SHP77 (cell line): ENCODE results near the gene TMEM242.
"Not testable (repeated sequence)": the region's sequence is repeated elsewhere in the genome, so short reads cannot be mapped to it uniquely, and the experiment has no call there.

Experiments used
- DNase-seq, 2 experiments: peaks; one replicate each; lab custom pipeline; 2025; lab: John Stamatoyannopoulos, UW

Gene TMEM242

GRCh38 chr6:157323966-157324300 is 614 bp upstream of the TMEM242 start:
- no peak for DNase-seq

- no peak for DNase-seq
Observed at GRCh38 chr6:157322792-157323254, 496 bp downstream of the TMEM242 start.

GRCh38 chr6:157316871-157317814 is 6.2 kb downstream of the TMEM242 start:
- no peak for DNase-seq

GRCh38 chr6:157314705-157315321 is 8.5 kb downstream of the TMEM242 start:
- DNase-seq: no peak

GRCh38 chr6:157313531-157314467 is 9.5 kb downstream of the TMEM242 start:
- no peak for DNase-seq

- DNase-seq: no peak
Observed at GRCh38 chr6:157312757-157313156, 10.6 kb downstream of the TMEM242 start.

GRCh38 chr6:157310693-157311092 is 12.6 kb downstream of the TMEM242 start:
- DNase-seq: not testable (repeated sequence)

GRCh38 chr6:157307661-157308060 is 15.7 kb downstream of the TMEM242 start:
- DNase-seq: no peak

- DNase-seq: no peak
Observed at GRCh38 chr6:157305670-157306653, 17.4 kb downstream of the TMEM242 start.

- DNase-seq: no peak
Observed at GRCh38 chr6:157304899-157305663, 18.2 kb downstream of the TMEM242 start.

- no peak for DNase-seq
Observed at GRCh38 chr6:157302736-157303135, 20.6 kb downstream of the TMEM242 start.

- no peak for DNase-seq
Observed at GRCh38 chr6:157300436-157300835, 22.9 kb downstream of the TMEM242 start.

- DNase-seq: no peak
Observed at GRCh38 chr6:157300006-157300405, 23.3 kb downstream of the TMEM242 start.

- DNase-seq: peak in 1 of 2 experiments; percentile 22
Observed at GRCh38 chr6:157298216-157298724, 25.0 kb downstream of the TMEM242 start.

GRCh38 chr6:157294654-157295053 is 28.7 kb downstream of the TMEM242 start:
- no peak for DNase-seq

GRCh38 chr6:157293780-157294179 is 29.5 kb downstream of the TMEM242 start:
- DNase-seq: no peak

GRCh38 chr6:157292202-157292601 is 31.1 kb downstream of the TMEM242 start:
- no peak for DNase-seq

- DNase-seq: no peak
Observed at GRCh38 chr6:157291356-157291755, 32.0 kb downstream of the TMEM242 start.

- no peak for DNase-seq
Observed at GRCh38 chr6:157290797-157291196, 32.5 kb downstream of the TMEM242 start.

- DNase-seq: no peak
Observed at GRCh38 chr6:157289764-157290163, 33.6 kb downstream of the TMEM242 start.
